ENCODE results near the gene SLC16A10. TPM values are rescaled to one million over a fixed set of nuclear protein-coding genes. Genes with fewer than 3 reads are reported as not detected.
"Not testable (repeated sequence)": the region's sequence is repeated elsewhere in the genome, so short reads cannot be mapped to it uniquely, and the experiment has no call there.

Gene SLC16A10
- total and polyA plus RNA-seq, 2 of the 4 experiments (the other 2 are of a cell fraction) = not detected

DNA sequence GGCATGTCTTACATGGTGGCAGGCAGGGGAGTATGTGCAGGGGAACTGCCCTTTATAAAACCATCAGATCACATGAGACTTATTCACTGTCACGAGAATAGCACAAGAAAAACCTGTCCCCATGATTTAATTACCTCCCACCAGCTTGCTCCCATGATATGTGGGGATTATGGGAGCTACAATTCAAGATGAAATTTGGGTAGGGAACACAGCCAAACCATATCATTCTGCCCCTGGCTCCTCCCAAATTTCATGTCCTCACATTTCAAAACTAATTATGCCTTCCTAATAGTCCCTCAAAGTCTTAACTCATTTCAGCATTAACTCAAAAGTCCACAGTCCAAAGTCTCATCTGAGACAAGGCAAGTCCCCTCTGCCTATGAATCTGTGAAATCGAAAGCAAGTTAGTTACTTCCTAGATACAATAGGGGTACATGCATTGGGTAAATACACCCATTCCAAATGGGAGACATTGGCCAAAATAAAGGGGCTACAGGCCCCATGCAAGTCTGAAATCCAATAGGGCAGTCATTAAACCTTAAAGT lies 102.4 kb downstream of the SLC16A10 start:
- H3K18ac ChIP-seq (ENCODE audit: low read depth, low read length) = not testable (repeated sequence)
- no CpG with 5 or more reads among the region's 2 CpGs for WGBS, 2 experiments (ENCODE audit: extremely low coverage in 2 of 2, insufficient read length in 1 of 2)

More for the DNA sequence above, 102.4 kb downstream of the SLC16A10 start:
- H2BK15ac ChIP-seq (ENCODE audit: low read depth, low read length); H3K23ac ChIP-seq (ENCODE audit: low read depth, low read length); intact Hi-C loops (cut with micrococcal nuclease); POLR2A ChIA-PET (ENCODE audit: unreplicated experiment); H4K91ac ChIP-seq (ENCODE audit: insufficient read depth, low read depth, low read length); H2BK120ac ChIP-seq (ENCODE audit: low read depth, low read length); H4K20me1 ChIP-seq (ENCODE audit: insufficient read depth, low read length); H3K4me2 ChIP-seq (ENCODE audit: low read depth, low read length); H3K79me1 ChIP-seq (ENCODE audit: low read depth in 1 of 2, low read length in 2 of 2); H4K8ac ChIP-seq (ENCODE audit: low read depth in 2 of 2, low read length in 2 of 2); H4K5ac ChIP-seq (ENCODE audit: low read depth, low read length); H3K4ac ChIP-seq (ENCODE audit: low read depth, low read length); H3K9ac ChIP-seq (ENCODE audit: low read depth, low read length); H3K36me3 ChIP-seq (ENCODE audit: control insufficient read depth, insufficient read depth, low read length); H3K14ac ChIP-seq (replicated peaks; ENCODE audit: low read depth, low read length); ATAC-seq (ENCODE audit: low read depth); H2BK5ac ChIP-seq (ENCODE audit: low read depth, low read length, poor library complexity, severe bottlenecking); dilution Hi-C loops (cut with HindIII; ENCODE audit: low sequenced_read_pairs, unreplicated experiment); BruUV-seq (replicated peaks); H2AK5ac ChIP-seq (ENCODE audit: low read depth, low read length); in situ Hi-C loops (cut with MboI; ENCODE audit: low sequenced_read_pairs); H3K4me3 ChIP-seq (ENCODE audit: insufficient read depth, low read depth, low read length); CTCF ChIA-PET; H3K27me3 ChIP-seq (ENCODE audit: control insufficient read depth, insufficient read depth, low read length); H3K56ac ChIP-seq (ENCODE audit: extremely low read depth, insufficient read depth, low read length); H2AFZ ChIP-seq (replicated peaks; ENCODE audit: low read length, poor library complexity); H2BK20ac ChIP-seq (ENCODE audit: low read depth, low read length); H3K4me1 ChIP-seq (ENCODE audit: control insufficient read depth, insufficient read depth, low read length); H2AK9ac ChIP-seq (replicated peaks; ENCODE audit: low read depth, low read length, poor library complexity); DNase-seq; H3K27ac ChIP-seq (ENCODE audit: insufficient read depth, low read length); H3K9me3 ChIP-seq (ENCODE audit: control insufficient read depth, insufficient read depth, low read length); H3K9me1 ChIP-seq (ENCODE audit: insufficient read depth, low read length): not testable (repeated sequence)
